ENCODE results near the gene EEFSEC. TPM values are rescaled to one million over a fixed set of nuclear protein-coding genes. Genes with fewer than 3 reads are reported as not detected.

The EEFSEC gene
- total RNA-seq, 1 donor from 2014 or later: 6.1 TPM

DNA sequence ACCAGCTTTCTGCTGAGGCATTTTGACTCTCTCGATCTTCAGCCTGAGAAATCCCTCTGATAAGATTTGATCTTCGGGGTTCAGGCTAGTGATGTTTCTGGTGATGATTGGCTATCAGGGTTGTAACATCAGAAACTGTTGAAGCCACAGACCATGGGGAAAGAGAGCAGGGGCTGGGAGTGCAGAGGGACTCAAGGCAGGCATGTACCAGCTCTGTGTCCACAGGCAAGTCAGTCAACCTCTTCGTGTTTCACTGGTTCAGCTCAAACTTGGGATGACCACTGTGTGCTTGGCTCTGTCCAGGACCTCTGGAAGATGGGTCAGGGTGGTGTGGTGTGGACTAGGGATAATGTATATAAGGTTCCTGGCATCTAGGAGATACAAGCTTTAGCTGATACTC, 116.5 kb downstream of the EEFSEC start:
- no peak overlapping the region for H3K4me3 Mint-ChIP-seq (ENCODE audit: unreplicated experiment)
- peaks cover 5% of the 10 kb centered on the region for H3K27me3 Mint-ChIP-seq (ENCODE audit: low read depth, unreplicated experiment)
- H3K27ac Mint-ChIP-seq (ENCODE audit: unreplicated experiment): no peak overlapping the region
- DNase-seq (ENCODE audit: low read depth): no peak
- peaks cover 12% of the 10 kb centered on the region for H3K36me3 Mint-ChIP-seq (ENCODE audit: low read depth, unreplicated experiment)
- no peak overlapping the region for H3K9ac ChIP-seq (ENCODE audit: low read length)
- TF ChIP-seq EZH2 (IDR thresholded peaks at IDR 0.05; ENCODE audit: insufficient read depth, low read length): no peak
- TF ChIP-seq, protein P1, sequence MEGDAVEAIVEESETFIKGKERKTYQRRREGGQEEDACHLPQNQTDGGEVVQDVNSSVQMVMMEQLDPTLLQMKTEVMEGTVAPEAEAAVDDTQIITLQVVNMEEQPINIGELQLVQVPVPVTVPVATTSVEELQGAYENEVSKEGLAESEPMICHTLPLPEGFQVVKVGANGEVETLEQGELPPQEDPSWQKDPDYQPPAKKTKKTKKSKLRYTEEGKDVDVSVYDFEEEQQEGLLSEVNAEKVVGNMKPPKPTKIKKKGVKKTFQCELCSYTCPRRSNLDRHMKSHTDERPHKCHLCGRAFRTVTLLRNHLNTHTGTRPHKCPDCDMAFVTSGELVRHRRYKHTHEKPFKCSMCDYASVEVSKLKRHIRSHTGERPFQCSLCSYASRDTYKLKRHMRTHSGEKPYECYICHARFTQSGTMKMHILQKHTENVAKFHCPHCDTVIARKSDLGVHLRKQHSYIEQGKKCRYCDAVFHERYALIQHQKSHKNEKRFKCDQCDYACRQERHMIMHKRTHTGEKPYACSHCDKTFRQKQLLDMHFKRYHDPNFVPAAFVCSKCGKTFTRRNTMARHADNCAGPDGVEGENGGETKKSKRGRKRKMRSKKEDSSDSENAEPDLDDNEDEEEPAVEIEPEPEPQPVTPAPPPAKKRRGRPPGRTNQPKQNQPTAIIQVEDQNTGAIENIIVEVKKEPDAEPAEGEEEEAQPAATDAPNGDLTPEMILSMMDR (IDR thresholded peaks at IDR 0.05; ENCODE audit: insufficient read depth, low read depth, low read length): no peak
- H3K27ac ChIP-seq (ENCODE audit: low read depth, low read length): no peak overlapping the region
- no peaks in the 10 kb centered on the region for H3K27me3 ChIP-seq (ENCODE audit: insufficient read depth, low read length)
- FAIRE-seq: no peak
- no peaks in the 10 kb centered on the region for H3K9me3 Mint-ChIP-seq (ENCODE audit: unreplicated experiment)
- peaks cover 9% of the 10 kb centered on the region for H3K4me1 ChIP-seq (ENCODE audit: insufficient read depth, low read length)
- no peaks in the 10 kb centered on the region for H4K20me1 ChIP-seq (ENCODE audit: insufficient read depth, low read length)
- no peak overlapping the region for H3K4me2 ChIP-seq (ENCODE audit: low read length)
- H2AFZ ChIP-seq (ENCODE audit: low read depth, low read length): no peak overlapping the region
- H3K4me1 Mint-ChIP-seq (ENCODE audit: low read depth, unreplicated experiment): peaks cover 12% of the 10 kb centered on the region
- H3K36me3 ChIP-seq (ENCODE audit: insufficient read depth, low read length): no peaks in the 10 kb centered on the region
- H3K79me2 ChIP-seq (ENCODE audit: insufficient read depth, low read length): no peaks in the 10 kb centered on the region
- H3K9me3 ChIP-seq (ENCODE audit: insufficient read depth, low read depth, low read length): no peaks in the 10 kb centered on the region
- H3K4me3 ChIP-seq (ENCODE audit: insufficient read depth, low read depth, low read length): no peak overlapping the region

- Mint-ChIP-seq H3K9me3 (ENCODE audit: unreplicated experiment) (no peaks in the 10 kb centered on the region), H3K27ac (ENCODE audit: unreplicated experiment) (no peak overlapping the region), H3K27me3 (ENCODE audit: low read depth, unreplicated experiment) (peaks cover 5% of the 10 kb centered on the region), H3K36me3 (ENCODE audit: low read depth, unreplicated experiment) (peaks cover 12% of the 10 kb centered on the region), H3K4me1 (ENCODE audit: low read depth, unreplicated experiment) (peaks cover 19% of the 10 kb centered on the region), H3K4me3 (ENCODE audit: unreplicated experiment) (no peak overlapping the region)
- H3K27ac ChIP-seq (ENCODE audit: low read depth, low read length): no peak overlapping the region
- no peak overlapping the region for H3K9ac ChIP-seq (ENCODE audit: low read length)
- no peaks in the 10 kb centered on the region for H4K20me1 ChIP-seq (ENCODE audit: insufficient read depth, low read length)
- no peaks in the 10 kb centered on the region for H3K9me3 ChIP-seq (ENCODE audit: insufficient read depth, low read depth, low read length)
- DNase-seq (ENCODE audit: low read depth) (no peak), FAIRE-seq (no peak)
- TF ChIP-seq EZH2 (IDR thresholded peaks at IDR 0.05; ENCODE audit: insufficient read depth, low read length): no peak
- TF ChIP-seq, protein P1 (IDR thresholded peaks at IDR 0.05; ENCODE audit: insufficient read depth, low read depth, low read length): no peak
- no peak overlapping the region for H3K4me2 ChIP-seq (ENCODE audit: low read length)
- no peak overlapping the region for H3K4me3 ChIP-seq (ENCODE audit: insufficient read depth, low read depth, low read length)
- no peaks in the 10 kb centered on the region for H3K79me2 ChIP-seq (ENCODE audit: insufficient read depth, low read length)
- H3K4me1 ChIP-seq (ENCODE audit: insufficient read depth, low read length): peaks cover 19% of the 10 kb centered on the region
- no peak overlapping the region for H2AFZ ChIP-seq (ENCODE audit: low read depth, low read length)
- no peaks in the 10 kb centered on the region for H3K27me3 ChIP-seq (ENCODE audit: insufficient read depth, low read length)
- no peaks in the 10 kb centered on the region for H3K36me3 ChIP-seq (ENCODE audit: insufficient read depth, low read length)
Measured at GRCh38 chr3:128270559-128271492, 117.5 kb downstream of the EEFSEC start.
